GM12801 (cell line): ENCODE data around the gene WDR86.

Experiments
- TF ChIP-seq, protein P1 (sequence below): IDR thresholded peaks from one replicate; pipeline ENCODE4 v1.5.1; 2011; ENCODE audit warnings: control low read depth; ENCODE audit not compliant: insufficient read length; ENCODE audit errors: extremely low read depth

Gene WDR86

DNA sequence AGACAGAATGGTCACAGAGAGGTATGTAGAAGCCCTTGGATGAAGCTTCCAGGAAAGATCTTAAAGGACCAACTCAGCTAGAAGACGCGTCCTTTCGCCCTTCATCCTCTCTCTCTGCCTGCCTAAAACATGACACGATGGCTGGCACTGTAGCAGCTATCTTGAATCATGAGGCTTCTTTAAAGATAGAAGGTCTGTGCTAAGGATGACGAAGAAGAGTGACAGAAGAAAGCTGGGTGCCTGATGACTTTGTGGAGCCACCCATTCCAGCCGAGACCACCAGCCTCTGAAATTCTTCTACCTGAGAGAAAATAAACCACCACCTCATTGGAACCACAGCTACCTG is 25.5 kb downstream of the WDR86 start:
- TF ChIP-seq, protein P1, sequence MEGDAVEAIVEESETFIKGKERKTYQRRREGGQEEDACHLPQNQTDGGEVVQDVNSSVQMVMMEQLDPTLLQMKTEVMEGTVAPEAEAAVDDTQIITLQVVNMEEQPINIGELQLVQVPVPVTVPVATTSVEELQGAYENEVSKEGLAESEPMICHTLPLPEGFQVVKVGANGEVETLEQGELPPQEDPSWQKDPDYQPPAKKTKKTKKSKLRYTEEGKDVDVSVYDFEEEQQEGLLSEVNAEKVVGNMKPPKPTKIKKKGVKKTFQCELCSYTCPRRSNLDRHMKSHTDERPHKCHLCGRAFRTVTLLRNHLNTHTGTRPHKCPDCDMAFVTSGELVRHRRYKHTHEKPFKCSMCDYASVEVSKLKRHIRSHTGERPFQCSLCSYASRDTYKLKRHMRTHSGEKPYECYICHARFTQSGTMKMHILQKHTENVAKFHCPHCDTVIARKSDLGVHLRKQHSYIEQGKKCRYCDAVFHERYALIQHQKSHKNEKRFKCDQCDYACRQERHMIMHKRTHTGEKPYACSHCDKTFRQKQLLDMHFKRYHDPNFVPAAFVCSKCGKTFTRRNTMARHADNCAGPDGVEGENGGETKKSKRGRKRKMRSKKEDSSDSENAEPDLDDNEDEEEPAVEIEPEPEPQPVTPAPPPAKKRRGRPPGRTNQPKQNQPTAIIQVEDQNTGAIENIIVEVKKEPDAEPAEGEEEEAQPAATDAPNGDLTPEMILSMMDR: no peak

- TF ChIP-seq, protein P1: no peak
Observed at GRCh38 chr7:151383638-151384351, 26.0 kb downstream of the WDR86 start.

GRCh38 chr7:151382079-151382885 is 27.6 kb downstream of the WDR86 start:
- TF ChIP-seq, protein P1: no peak

DNA sequence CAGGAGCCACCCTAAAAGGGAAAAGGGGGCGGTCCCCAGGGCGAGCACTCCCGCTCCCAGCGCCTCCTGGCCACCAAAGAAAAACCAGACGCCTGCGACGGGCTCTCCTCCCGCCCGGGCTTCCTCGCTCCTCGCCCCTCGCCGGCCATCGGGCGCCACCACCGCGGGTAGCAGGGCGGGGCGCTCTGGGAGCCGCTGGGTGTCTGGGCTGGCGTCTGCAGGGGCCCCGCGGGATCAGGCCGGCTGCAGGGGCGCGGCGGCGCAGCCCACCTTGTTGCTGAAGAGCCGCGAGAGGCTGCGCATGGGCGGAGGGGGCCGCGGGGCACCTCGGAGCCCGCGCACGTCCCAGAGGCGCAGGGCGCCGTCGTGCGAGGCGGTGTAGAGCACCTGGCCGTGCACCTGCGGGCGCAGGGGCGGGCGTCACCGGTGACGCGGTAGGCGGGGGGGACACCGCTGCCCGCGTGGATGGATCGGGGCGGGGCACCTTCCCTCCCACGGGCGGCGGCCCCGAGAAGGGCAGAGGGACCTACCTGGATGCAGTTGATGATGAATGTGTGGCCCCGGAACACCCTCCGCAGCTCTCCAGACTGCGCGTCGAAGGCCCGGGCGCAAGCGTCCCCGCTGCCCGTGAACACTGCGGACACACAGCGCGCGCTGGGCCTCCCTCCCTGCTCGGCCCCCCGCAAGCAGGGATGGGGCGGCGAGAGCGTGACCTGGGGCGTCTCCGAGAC is 28.3 kb downstream of the WDR86 start:
- TF ChIP-seq, protein P1: no peak

- TF ChIP-seq, protein P1: no peak
Observed at GRCh38 chr7:151381098-151381347, 28.8 kb downstream of the WDR86 start.

DNA sequence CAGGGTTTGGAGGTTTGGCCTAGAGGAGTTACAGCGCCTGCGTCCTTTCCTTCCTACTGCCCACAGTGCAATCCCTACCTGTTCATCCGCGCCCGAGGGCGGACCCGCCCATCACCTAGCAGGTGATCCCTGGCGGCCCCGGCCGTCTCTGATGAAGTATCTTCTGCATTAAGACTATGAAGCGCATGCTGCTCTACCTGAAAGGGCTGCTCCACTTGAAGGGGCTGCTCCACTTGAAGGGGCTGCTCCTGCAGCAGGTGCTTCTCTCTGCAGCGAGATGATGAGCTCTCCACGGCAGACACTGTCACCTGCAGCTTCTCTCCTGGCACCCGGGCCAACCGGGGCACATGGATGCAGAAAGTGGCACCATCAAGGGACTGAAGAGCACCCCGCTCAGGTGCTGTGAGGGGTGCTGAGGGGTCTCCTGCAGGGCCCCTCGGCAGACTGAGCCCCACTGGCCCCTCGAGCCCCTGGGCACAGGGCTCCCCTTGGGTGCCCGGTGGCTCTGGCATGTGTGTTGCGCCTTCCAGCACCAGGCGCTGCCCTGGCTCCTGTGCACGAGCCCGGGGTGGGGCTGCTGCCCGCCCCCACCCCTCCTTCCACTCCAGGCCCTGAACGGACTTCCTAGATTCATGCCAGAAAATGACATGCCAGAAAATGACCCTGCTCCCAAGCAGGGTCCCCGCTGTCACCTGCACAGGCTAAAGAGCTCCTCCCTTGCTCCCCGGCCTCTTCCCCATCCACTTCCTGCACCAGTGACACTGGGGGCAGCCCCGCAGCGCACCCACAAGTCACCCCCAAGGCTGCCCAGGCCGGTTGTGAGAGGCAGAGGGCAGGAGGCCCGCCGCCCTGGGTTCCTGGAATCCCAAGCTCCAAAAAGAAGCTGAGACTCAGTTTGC is 29.4 kb downstream of the WDR86 start:
- TF ChIP-seq, protein P1: no peak
